Peyer's patch (tissue), 4 donors: ENCODE results near the gene PRICKLE4. TPM values are rescaled to one million over a fixed set of nuclear protein-coding genes. Genes with fewer than 3 reads are reported as not detected.

Experiments used
- DNase-seq, 3 donors: peaks; one replicate each; pipeline ENCODE4 v3.0.0-alpha.2; 2017 to 2019
- H3K27ac ChIP-seq, 4 donors: fragments of 200-600 bp; sonication (generic); one replicate each; pipeline ENCODE4 v1.5.1; 2016 to 2019
- H3K27me3 ChIP-seq, 2 donors: fragments of 200-600 bp; sonication (generic); one replicate each; pipeline ENCODE4 v1.5.1; 2019
- H3K36me3 ChIP-seq, 3 donors: fragments of 200-600 bp; sonication (generic); one replicate each; pipeline ENCODE4 v1.5.1; 2016 to 2019
- H3K4me1 ChIP-seq, 4 donors: fragments of 200-600 bp; sonication (generic); one replicate each; pipeline ENCODE4 v1.5.1; 2016 to 2019
- H3K4me3 ChIP-seq, 4 donors: fragments of 200-600 bp; sonication (generic); 1 replicate in 3 of 4; 2 replicates in 1 of 4; pipeline ENCODE4 v1.5.1; 2016 to 2019; ENCODE audit warnings: mild to moderate bottlenecking in 1 of 4
- H3K9me3 ChIP-seq, 4 donors: fragments of 200-600 bp; sonication (generic); one replicate each; pipeline ENCODE4 v1.5.1; 2016 to 2019; ENCODE audit warnings: mild to moderate bottlenecking in 1 of 4
- CTCF ChIP-seq, 6 experiments: fragments of 450-650 bp in 4 of 6; fragments of 200-600 bp in 2 of 6; sonication (generic) in 1 of 6; IDR thresholded peaks; one replicate each; pipeline ENCODE4 v1.5.1; 2017 to 2019; ENCODE audit warnings: antibody characterized with exemption in 6 of 6, mild to moderate bottlenecking in 3 of 6, moderate library complexity in 1 of 6
- POLR2A ChIP-seq, 2 donors: fragments of 450-650 bp; IDR thresholded peaks; one replicate each; pipeline ENCODE4 v1.5.1; 2017; ENCODE audit warnings: antibody characterized with exemption in 2 of 2, mild to moderate bottlenecking in 2 of 2, moderate library complexity in 2 of 2
- total RNA-seq, 4 donors: library from RNA; depleted of rRNA; stranded (reverse); fragments of >200 nt; gene quantifications; one replicate each; pipeline ENCODE4 v1.1.0, GENCODE V29; 2016

Gene PRICKLE4
- total RNA-seq, 4 donors from 2014 or later, result 3.8 to 23.4 (median 16.8) TPM

- TF ChIP-seq POLR2A (IDR thresholded peaks at IDR 0.05) (no peak), CTCF (IDR thresholded peaks at IDR 0.05) (no peak)
Observed at GRCh38 chr6:41822021-41822420, 41.4 kb downstream of the PRICKLE4 start.

GRCh38 chr6:41823178-41823577, 42.6 kb downstream of the PRICKLE4 start:
- Histone ChIP-seq H3K36me3 (no peaks in the 10 kb centered on the region), H3K4me1 (no peaks in the 10 kb centered on the region), H3K27me3 (no peaks in the 10 kb centered on the region), H3K27ac (no peak overlapping the region), H3K4me3 (no peak overlapping the region), H3K9me3 (no peaks in the 10 kb centered on the region)
- TF ChIP-seq CTCF (IDR thresholded peaks at IDR 0.05), result no peak
- TF ChIP-seq POLR2A (IDR thresholded peaks at IDR 0.05), result no peak
- DNase-seq, result no peak

More at GRCh38 chr6:41822021-41822420, 41.4 kb downstream of the PRICKLE4 start:
- Histone ChIP-seq H3K36me3 (no peaks in the 10 kb centered on the region), H3K9me3 (no peaks in the 10 kb centered on the region), H3K27ac (no peak overlapping the region), H3K4me1 (no peaks in the 10 kb centered on the region), H3K27me3 (no peaks in the 10 kb centered on the region), H3K4me3 (no peak overlapping the region)
- DNase-seq, result no peak

GRCh38 chr6:41824571-41825569, 44.3 kb downstream of the PRICKLE4 start:
- H3K36me3 ChIP-seq, result no peaks in the 10 kb centered on the region
- no peak overlapping the region for H3K27ac ChIP-seq
- no peaks in the 10 kb centered on the region for H3K9me3 ChIP-seq
- no peak for DNase-seq
- no peaks in the 10 kb centered on the region for H3K27me3 ChIP-seq
- no peak for TF ChIP-seq POLR2A (IDR thresholded peaks at IDR 0.05)
- TF ChIP-seq CTCF (IDR thresholded peaks at IDR 0.05), result no peak
- no peaks in the 10 kb centered on the region for H3K4me1 ChIP-seq
- no peak overlapping the region for H3K4me3 ChIP-seq

- H3K4me1 ChIP-seq, result no peaks in the 10 kb centered on the region
- H3K9me3 ChIP-seq, result no peaks in the 10 kb centered on the region
- H3K27ac ChIP-seq, result no peak overlapping the region
- H3K27me3 ChIP-seq, result no peaks in the 10 kb centered on the region
- H3K4me3 ChIP-seq, result no peak overlapping the region
- no peaks in the 10 kb centered on the region for H3K36me3 ChIP-seq
- TF ChIP-seq POLR2A (IDR thresholded peaks at IDR 0.05), result no peak
- TF ChIP-seq CTCF (IDR thresholded peaks at IDR 0.05), result no peak
- DNase-seq, result no peak
Observed at GRCh38 chr6:41826343-41827022, 45.9 kb downstream of the PRICKLE4 start.

- DNase-seq, result no peak
- H3K27me3 ChIP-seq, result no peaks in the 10 kb centered on the region
- H3K36me3 ChIP-seq, result no peaks in the 10 kb centered on the region
- TF ChIP-seq CTCF (IDR thresholded peaks at IDR 0.05), result no peak
- no peak for TF ChIP-seq POLR2A (IDR thresholded peaks at IDR 0.05)
- H3K9me3 ChIP-seq, result no peaks in the 10 kb centered on the region
- H3K4me3 ChIP-seq, result no peak overlapping the region
- H3K4me1 ChIP-seq, result no peaks in the 10 kb centered on the region
- H3K27ac ChIP-seq, result no peak overlapping the region
Observed at GRCh38 chr6:41832263-41832662, 51.7 kb downstream of the PRICKLE4 start.
